NB4 (cell line): ENCODE data around the gene MRTFA.

Experiments
- DNase-seq: peaks from one replicate; pipeline ENCODE4 v3.0.0; 2010; ENCODE audit warnings: low read depth
- H3K4me3 ChIP-seq: one replicate; pipeline ENCODE4 v1.5.1; 2011; ENCODE audit warnings: mild to moderate bottlenecking, low read depth, low read length, moderate library complexity
- MYC ChIP-seq: IDR thresholded peaks from 2 replicates; pipeline ENCODE4 v1.6.1; 2011; ENCODE audit warnings: low read depth, low read length
- POLR2A ChIP-seq: IDR thresholded peaks from 2 replicates; pipeline ENCODE4 v1.6.1; 2011; ENCODE audit warnings: mild to moderate bottlenecking; ENCODE audit not compliant: insufficient read length; ENCODE audit errors: extremely low read depth
- TF ChIP-seq, protein P1 (sequence below): IDR thresholded peaks from 2 replicates; pipeline ENCODE4 v1.6.1; 2011; ENCODE audit warnings: low read depth, low read length
- TF ChIP-seq, protein P2 (sequence below): IDR thresholded peaks from one replicate; pipeline ENCODE4 v1.5.1; 2012; ENCODE audit warnings: low read depth, low read length

The MRTFA gene

DNA sequence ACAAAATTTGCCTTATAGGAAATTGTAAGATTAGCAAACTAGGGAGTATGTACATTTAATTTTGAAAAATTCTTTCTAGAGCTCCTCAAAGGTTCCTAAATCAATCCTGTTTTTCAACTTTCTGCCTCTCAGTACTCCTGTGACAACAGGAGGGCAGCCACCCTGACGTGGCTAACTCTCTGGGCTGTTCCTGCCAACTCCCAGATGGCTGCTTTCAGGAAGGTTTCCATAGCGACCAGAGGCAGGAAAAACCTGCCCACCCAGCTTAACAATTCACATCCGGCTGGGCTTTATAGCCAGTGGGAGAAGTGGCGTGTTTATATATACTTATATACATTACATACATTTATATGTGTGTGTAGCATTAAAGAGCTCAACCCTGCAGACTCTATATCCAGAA, 239.6 kb downstream of the MRTFA start:
- TF ChIP-seq, protein P1, sequence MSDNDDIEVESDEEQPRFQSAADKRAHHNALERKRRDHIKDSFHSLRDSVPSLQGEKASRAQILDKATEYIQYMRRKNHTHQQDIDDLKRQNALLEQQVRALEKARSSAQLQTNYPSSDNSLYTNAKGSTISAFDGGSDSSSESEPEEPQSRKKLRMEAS, result no peak
- TF ChIP-seq MYC, result no peak
- TF ChIP-seq POLR2A, result no peak
- TF ChIP-seq, protein P2, sequence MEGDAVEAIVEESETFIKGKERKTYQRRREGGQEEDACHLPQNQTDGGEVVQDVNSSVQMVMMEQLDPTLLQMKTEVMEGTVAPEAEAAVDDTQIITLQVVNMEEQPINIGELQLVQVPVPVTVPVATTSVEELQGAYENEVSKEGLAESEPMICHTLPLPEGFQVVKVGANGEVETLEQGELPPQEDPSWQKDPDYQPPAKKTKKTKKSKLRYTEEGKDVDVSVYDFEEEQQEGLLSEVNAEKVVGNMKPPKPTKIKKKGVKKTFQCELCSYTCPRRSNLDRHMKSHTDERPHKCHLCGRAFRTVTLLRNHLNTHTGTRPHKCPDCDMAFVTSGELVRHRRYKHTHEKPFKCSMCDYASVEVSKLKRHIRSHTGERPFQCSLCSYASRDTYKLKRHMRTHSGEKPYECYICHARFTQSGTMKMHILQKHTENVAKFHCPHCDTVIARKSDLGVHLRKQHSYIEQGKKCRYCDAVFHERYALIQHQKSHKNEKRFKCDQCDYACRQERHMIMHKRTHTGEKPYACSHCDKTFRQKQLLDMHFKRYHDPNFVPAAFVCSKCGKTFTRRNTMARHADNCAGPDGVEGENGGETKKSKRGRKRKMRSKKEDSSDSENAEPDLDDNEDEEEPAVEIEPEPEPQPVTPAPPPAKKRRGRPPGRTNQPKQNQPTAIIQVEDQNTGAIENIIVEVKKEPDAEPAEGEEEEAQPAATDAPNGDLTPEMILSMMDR, result no peak
- DNase-seq, result no peak
- H3K4me3 ChIP-seq, result no peak overlapping the region

DNA sequence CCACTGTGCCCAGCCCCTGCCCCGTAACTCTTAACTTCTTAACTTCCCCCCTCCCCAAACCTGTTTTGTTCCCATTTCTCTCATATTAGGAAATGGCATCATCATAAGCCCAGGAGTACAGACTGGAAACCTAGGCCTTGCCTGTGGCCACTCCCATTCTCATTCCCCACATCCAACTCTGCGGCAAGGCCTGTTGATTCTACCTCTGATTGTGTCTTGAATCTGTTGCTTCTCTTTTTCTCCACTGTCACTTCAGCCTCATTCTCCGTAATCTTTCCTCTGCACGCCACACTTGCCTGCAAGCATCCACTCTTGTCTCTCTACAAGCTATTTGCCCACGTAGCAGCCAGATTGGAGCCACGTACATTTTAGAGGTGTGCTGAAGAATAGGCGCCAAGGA, 240.9 kb downstream of the MRTFA start:
- no peak overlapping the region for H3K4me3 ChIP-seq
- TF ChIP-seq MYC (no peak), POLR2A (no peak)
- TF ChIP-seq, protein P2, result no peak
- TF ChIP-seq, protein P1, result no peak
- no peak for DNase-seq

DNA sequence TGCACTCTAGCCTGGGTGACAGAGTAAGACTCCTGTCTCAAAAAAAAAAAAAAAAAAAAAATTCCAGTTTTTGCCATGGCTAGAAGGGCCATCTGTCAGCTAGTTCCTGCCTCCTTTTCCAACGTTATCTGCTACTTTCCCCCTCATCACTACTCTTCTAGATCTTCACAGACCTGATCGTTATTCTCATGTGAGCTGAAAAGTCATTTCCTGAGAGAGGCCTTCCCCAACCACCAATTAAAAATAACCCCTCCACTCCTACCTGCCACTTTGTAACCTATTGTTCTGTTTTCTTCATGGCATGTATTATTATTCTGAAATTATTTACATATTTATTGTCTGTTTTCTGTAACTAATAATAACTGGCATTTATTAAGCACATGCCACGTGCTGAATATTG, 241.9 kb downstream of the MRTFA start:
- DNase-seq, result no peak
- TF ChIP-seq, protein P2, result no peak
- TF ChIP-seq POLR2A (no peak), MYC (no peak)
- TF ChIP-seq, protein P1, result no peak
- H3K4me3 ChIP-seq, result no peak overlapping the region

DNA sequence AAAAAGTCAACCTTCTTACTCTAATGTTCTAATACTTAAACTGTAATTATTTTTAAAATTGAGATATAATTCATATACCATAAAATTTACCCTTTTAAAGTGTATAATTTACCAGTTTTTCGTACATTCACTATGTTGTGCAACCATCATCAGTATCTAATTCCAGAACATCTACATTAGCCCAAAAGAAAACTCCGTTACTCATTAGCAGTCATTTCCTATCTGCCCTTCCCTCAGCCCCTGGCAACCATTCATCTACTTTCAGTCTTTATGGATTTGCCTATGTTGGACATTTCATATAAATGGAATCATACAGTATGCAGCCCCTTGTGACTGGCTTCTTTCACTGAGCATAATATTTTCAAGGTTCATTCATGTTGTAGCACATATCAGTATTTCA, 243.9 kb downstream of the MRTFA start:
- DNase-seq, result no peak
- H3K4me3 ChIP-seq, result no peak overlapping the region
- TF ChIP-seq, protein P2, result no peak
- TF ChIP-seq MYC (no peak), POLR2A (no peak)
- TF ChIP-seq, protein P1, result no peak

DNA sequence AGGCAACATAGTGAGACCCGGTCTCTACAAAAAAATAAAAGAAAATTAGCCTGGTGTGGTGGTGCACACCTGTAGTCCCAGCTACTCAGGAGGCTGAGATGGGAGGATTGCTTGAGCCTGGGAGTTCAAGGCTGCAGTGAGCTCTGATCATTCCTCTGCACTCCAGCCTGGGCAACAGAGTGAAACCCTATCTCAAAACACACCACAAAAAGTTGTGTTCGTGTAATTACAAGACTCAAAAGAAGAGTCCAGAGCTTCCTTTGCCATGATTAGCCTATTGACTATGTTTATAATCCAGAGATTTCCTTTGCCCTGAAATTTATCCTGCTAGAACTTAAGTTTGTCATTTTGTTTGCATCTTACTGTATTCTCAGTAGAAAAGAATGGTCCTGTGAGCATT, 245.1 kb downstream of the MRTFA start:
- H3K4me3 ChIP-seq, result no peak overlapping the region
- TF ChIP-seq MYC (no peak), POLR2A (no peak)
- TF ChIP-seq, protein P1, result no peak
- TF ChIP-seq, protein P2, result no peak
- DNase-seq, result no peak

DNA sequence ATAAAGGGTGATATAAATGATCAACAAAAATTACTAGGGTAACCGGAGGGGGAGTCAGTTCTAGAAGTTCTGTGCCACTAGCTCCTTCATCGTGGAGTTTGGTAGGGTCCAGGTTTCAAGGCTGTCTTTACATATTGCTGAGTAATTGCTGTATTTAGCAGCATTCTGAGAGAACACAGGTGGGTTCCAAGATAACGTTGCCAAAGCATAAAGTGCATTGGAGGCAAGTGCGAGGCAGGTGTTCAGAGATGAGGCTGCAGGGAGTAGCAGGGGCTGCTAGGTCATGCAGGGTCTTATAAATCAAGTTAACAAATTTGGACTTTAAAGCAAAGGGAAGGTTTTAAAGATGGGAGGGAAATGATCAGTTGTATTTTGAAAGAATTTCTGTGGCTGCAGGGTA, 248.3 kb downstream of the MRTFA start:
- no peak for DNase-seq
- no peak overlapping the region for H3K4me3 ChIP-seq
- TF ChIP-seq POLR2A, result no peak
- TF ChIP-seq MYC, result no peak
- TF ChIP-seq, protein P2, result no peak
- TF ChIP-seq, protein P1, result no peak
